HEK293 (cell line): ENCODE measurements around the gene LTBP1.

Experiments used
- CTCF ChIA-PET: fragments of 350-600 bp; formaldehyde crosslinking; extraction: SDS; loops from one replicate; lab custom pipeline; 2021; ENCODE audit warnings: antibody characterized with exemption; lab: Yijun Ruan, JAX
- POLR2A ChIA-PET: fragments of 300-600 bp; formaldehyde crosslinking; extraction: SDS; loops from one replicate; lab custom pipeline; 2020; ENCODE audit warnings: antibody characterized with exemption, inconsistent platforms; lab: Yijun Ruan, JAX
- H3K27ac ChIP-seq: fragments of 200-500 bp; sonication (Bioruptor generic); 2 replicates; pipeline ENCODE4 v1.5.1; 2014; ENCODE audit warnings: low read depth, low read length, control low read depth, inconsistent platforms; ENCODE audit errors: extremely low read depth
- H3K36me3 ChIP-seq, 2 experiments: fragments of 200-500 bp in 1 of 2; sonication (Bioruptor generic) in 1 of 2; 1 replicate in 1 of 2; 2 replicates in 1 of 2; pipeline ENCODE4 v1.5.1; 2014 to 2017; ENCODE audit warnings: inconsistent platforms in 2 of 2, low read length in 2 of 2; ENCODE audit not compliant: control insufficient read depth in 2 of 2, insufficient read depth in 1 of 2
- H3K4me1 ChIP-seq: fragments of 200-500 bp; sonication (Bioruptor generic); 2 replicates; pipeline ENCODE4 v1.5.1; 2014; ENCODE audit warnings: mild to moderate bottlenecking, low read length, inconsistent platforms; ENCODE audit not compliant: control insufficient read depth, insufficient read depth
- H3K4me3 ChIP-seq: 2 replicates; pipeline ENCODE4 v1.5.1; 2011; ENCODE audit warnings: low read depth, mild to moderate bottlenecking, control low read depth, low read length, moderate library complexity
- H3K9me3 ChIP-seq: fragments of 200-500 bp; sonication (Bioruptor generic); 2 replicates; pipeline ENCODE4 v1.5.1; 2014; ENCODE audit warnings: low read depth, low read length, inconsistent platforms; ENCODE audit not compliant: control insufficient read depth, insufficient read depth
- BCL11B ChIP-seq: fragments of 450-650 bp; formaldehyde crosslinking; IDR thresholded peaks from 2 replicates; pipeline ENCODE4 v1.5.1; 2016; ENCODE audit warnings: low read depth, missing biosample characterization, missing genetic modification characterization
- EGR2 ChIP-seq: fragments of 450-650 bp; formaldehyde crosslinking; IDR thresholded peaks from 2 replicates; pipeline ENCODE4 v1.5.1; 2016; ENCODE audit warnings: low read depth, missing biosample characterization, missing genetic modification characterization
- FEZF1 ChIP-seq: fragments of 450-650 bp; formaldehyde crosslinking; IDR thresholded peaks from 2 replicates; pipeline ENCODE4 v1.5.1; 2016; ENCODE audit warnings: missing biosample characterization, missing genetic modification characterization
- KLF8 ChIP-seq: fragments of 450-650 bp; formaldehyde crosslinking; IDR thresholded peaks from 2 replicates; pipeline ENCODE4 v1.5.1; 2016; ENCODE audit warnings: missing biosample characterization, missing genetic modification characterization
- KLF9 ChIP-seq: fragments of 450-650 bp; formaldehyde crosslinking; IDR thresholded peaks from 2 replicates; pipeline ENCODE4 v1.5.1; 2016; ENCODE audit warnings: missing biosample characterization, missing genetic modification characterization, low read depth
- OSR2 ChIP-seq: fragments of 450-650 bp; formaldehyde crosslinking; IDR thresholded peaks from 2 replicates; pipeline ENCODE4 v1.5.1; 2016; ENCODE audit warnings: missing biosample characterization, missing genetic modification characterization
- SP7 ChIP-seq: fragments of 450-650 bp; formaldehyde crosslinking; IDR thresholded peaks from 2 replicates; pipeline ENCODE4 v1.5.1; 2016; ENCODE audit warnings: missing biosample characterization, missing genetic modification characterization
- WT1 ChIP-seq: fragments of 450-650 bp; formaldehyde crosslinking; IDR thresholded peaks from 2 replicates; pipeline ENCODE4 v1.5.1; 2016; ENCODE audit warnings: missing biosample characterization, missing genetic modification characterization
- ZFHX2 ChIP-seq: fragments of 450-650 bp; formaldehyde crosslinking; conservative IDR thresholded peaks from 2 replicates; pipeline ENCODE4 v1.5.1; 2016; ENCODE audit warnings: missing biosample characterization, missing genetic modification characterization
- ZNF274 ChIP-seq, 2 experiments: fragments of 200-500 bp in 1 of 2; fragments of 450-650 bp in 1 of 2; sonication (Bioruptor generic) in 1 of 2; formaldehyde crosslinking in 1 of 2; IDR thresholded peaks; 2 replicates each; pipeline versions ENCODE4 v1.5.1 to v1.6.1; 2014 to 2016; ENCODE audit warnings: borderline replicate concordance in 1 of 2, inconsistent platforms in 1 of 2, low read length in 1 of 2, missing biosample characterization in 1 of 2, missing genetic modification characterization in 1 of 2
- ZNF514 ChIP-seq: fragments of 450-650 bp; formaldehyde crosslinking; IDR thresholded peaks from 2 replicates; pipeline ENCODE4 v1.5.1; 2016; ENCODE audit warnings: missing biosample characterization, missing genetic modification characterization
- ZNF623 ChIP-seq: fragments of 450-650 bp; formaldehyde crosslinking; IDR thresholded peaks from 2 replicates; pipeline ENCODE4 v1.5.1; 2016; ENCODE audit warnings: missing biosample characterization, missing genetic modification characterization
- ZNF747 ChIP-seq: fragments of 450-650 bp; formaldehyde crosslinking; IDR thresholded peaks from 2 replicates; pipeline ENCODE4 v1.5.1; 2016; ENCODE audit warnings: missing biosample characterization, missing genetic modification characterization
- ZSCAN16 ChIP-seq: fragments of 450-650 bp; formaldehyde crosslinking; IDR thresholded peaks from 2 replicates; pipeline ENCODE4 v1.5.1; 2016; ENCODE audit warnings: missing biosample characterization, missing genetic modification characterization
- TF ChIP-seq, protein P1 (sequence below): IDR thresholded peaks from 2 replicates; pipeline ENCODE4 v1.6.1; 2011; ENCODE audit warnings: mild to moderate bottlenecking, low read depth, low read length, borderline replicate concordance
- TF ChIP-seq, protein P2 (sequence below): fragments of 450-650 bp; formaldehyde crosslinking; IDR thresholded peaks from 2 replicates; pipeline ENCODE4 v1.5.1; 2016; ENCODE audit warnings: missing biosample characterization, missing genetic modification characterization
- TF ChIP-seq, protein P3 (sequence below): fragments of 450-650 bp; formaldehyde crosslinking; IDR thresholded peaks from 2 replicates; pipeline ENCODE4 v1.5.1; 2017; ENCODE audit warnings: missing biosample characterization, missing genetic modification characterization
- TF ChIP-seq, protein P4 (sequence below): fragments of 450-650 bp; formaldehyde crosslinking; IDR thresholded peaks from 2 replicates; pipeline ENCODE4 v1.5.1; 2016; ENCODE audit warnings: missing biosample characterization, missing genetic modification characterization
- TF ChIP-seq, protein P5 (sequence below): fragments of 450-650 bp; formaldehyde crosslinking; IDR thresholded peaks from 2 replicates; pipeline ENCODE4 v1.5.1; 2016; ENCODE audit warnings: missing biosample characterization, missing genetic modification characterization, low read depth

LTBP1 gene

DNA sequence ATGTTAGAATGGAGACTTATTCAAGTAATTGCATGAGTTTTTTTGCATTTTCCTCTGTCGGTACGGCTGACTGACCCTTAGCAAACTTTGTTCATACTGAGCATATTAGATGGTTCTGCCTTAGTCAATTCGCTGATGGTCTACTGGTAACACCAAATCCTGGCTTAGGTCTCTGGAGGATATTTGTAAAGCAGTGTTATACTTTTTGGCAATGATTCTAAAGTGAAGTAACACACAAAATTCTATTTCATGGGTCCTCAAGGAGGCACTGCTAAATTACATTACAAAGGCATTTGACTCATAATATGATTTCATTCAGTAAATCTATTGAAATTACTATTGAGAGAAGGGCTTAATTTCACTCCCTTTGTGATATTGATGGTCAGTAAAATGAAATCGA is 282.9 kb downstream of the LTBP1 start:
- Histone ChIP-seq H3K4me3 (no peak overlapping the region), H3K9me3 (no peaks in the 10 kb centered on the region), H3K27ac (no peak overlapping the region), H3K4me1 (peaks cover 5% of the 10 kb centered on the region; the same call in 1 of the 2 replicates), H3K36me3 (no peaks in the 10 kb centered on the region)
- ChIA-PET CTCF (no interaction called here), POLR2A (no interaction called here)
- TF ChIP-seq, protein P1, sequence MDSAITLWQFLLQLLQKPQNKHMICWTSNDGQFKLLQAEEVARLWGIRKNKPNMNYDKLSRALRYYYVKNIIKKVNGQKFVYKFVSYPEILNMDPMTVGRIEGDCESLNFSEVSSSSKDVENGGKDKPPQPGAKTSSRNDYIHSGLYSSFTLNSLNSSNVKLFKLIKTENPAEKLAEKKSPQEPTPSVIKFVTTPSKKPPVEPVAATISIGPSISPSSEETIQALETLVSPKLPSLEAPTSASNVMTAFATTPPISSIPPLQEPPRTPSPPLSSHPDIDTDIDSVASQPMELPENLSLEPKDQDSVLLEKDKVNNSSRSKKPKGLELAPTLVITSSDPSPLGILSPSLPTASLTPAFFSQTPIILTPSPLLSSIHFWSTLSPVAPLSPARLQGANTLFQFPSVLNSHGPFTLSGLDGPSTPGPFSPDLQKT: no peak
- TF ChIP-seq KLF8 (tag by site-specific recombination): no peak
- TF ChIP-seq, protein P2, sequence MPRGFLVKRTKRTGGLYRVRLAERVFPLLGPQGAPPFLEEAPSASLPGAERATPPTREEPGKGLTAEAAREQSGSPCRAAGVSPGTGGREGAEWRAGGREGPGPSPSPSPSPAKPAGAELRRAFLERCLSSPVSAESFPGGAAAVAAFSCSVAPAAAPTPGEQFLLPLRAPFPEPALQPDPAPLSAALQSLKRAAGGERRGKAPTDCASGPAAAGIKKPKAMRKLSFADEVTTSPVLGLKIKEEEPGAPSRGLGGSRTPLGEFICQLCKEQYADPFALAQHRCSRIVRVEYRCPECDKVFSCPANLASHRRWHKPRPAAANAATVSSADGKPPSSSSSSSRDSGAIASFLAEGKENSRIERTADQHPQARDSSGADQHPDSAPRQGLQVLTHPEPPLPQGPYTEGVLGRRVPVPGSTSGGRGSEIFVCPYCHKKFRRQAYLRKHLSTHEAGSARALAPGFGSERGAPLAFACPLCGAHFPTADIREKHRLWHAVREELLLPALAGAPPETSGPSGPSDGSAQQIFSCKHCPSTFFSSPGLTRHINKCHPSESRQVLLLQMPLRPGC: no peak
- no peak for TF ChIP-seq ZNF623 (tag by site-specific recombination)
- no peak for TF ChIP-seq FEZF1 (tag by site-specific recombination)
- TF ChIP-seq EGR2 (tag by site-specific recombination): no peak
- TF ChIP-seq ZNF514 (tag by site-specific recombination): no peak
- no peak for TF ChIP-seq ZNF747 (tag by site-specific recombination)

DNA sequence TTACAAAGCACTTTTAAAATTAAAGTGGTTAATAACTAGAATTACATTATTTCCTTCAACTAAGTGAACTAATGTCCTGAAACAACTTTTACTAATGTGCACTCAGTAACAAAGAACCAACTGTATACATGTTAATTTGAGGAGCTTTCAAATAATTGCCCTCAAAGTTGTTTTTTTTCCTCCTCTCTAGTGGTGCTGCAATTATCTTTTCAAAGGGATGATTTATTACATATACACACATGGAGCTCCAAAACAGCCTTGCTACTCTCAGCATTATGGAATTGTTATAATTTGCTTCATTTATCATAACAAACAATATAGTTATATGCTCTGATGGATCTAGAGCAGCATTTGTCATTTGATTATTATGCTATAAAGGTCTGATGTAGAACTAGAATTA is 283.4 kb downstream of the LTBP1 start:
- Histone ChIP-seq H3K27ac (no peak overlapping the region), H3K4me1 (peaks cover 5% of the 10 kb centered on the region; the same call in 1 of the 2 replicates), H3K36me3 (no peaks in the 10 kb centered on the region), H3K9me3 (no peaks in the 10 kb centered on the region), H3K4me3 (no peak overlapping the region)
- 0 out of 2 replicates have a peak, but pooled peaks have one; percentile 12 for TF ChIP-seq OSR2
- TF ChIP-seq ZFHX2 (tag by site-specific recombination): no peak
- TF ChIP-seq, protein P3, sequence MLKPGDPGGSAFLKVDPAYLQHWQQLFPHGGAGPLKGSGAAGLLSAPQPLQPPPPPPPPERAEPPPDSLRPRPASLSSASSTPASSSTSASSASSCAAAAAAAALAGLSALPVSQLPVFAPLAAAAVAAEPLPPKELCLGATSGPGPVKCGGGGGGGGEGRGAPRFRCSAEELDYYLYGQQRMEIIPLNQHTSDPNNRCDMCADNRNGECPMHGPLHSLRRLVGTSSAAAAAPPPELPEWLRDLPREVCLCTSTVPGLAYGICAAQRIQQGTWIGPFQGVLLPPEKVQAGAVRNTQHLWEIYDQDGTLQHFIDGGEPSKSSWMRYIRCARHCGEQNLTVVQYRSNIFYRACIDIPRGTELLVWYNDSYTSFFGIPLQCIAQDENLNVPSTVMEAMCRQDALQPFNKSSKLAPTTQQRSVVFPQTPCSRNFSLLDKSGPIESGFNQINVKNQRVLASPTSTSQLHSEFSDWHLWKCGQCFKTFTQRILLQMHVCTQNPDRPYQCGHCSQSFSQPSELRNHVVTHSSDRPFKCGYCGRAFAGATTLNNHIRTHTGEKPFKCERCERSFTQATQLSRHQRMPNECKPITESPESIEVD: peak; percentile 84
- TF ChIP-seq ZNF274 (IDR thresholded peaks at IDR 0.05; ENCODE audit: low read length): no peak
- TF ChIP-seq ZNF274 (tag by site-specific recombination; IDR thresholded peaks at IDR 0.05; ENCODE audit: borderline replicate concordance): no peak
- TF ChIP-seq, protein P4, sequence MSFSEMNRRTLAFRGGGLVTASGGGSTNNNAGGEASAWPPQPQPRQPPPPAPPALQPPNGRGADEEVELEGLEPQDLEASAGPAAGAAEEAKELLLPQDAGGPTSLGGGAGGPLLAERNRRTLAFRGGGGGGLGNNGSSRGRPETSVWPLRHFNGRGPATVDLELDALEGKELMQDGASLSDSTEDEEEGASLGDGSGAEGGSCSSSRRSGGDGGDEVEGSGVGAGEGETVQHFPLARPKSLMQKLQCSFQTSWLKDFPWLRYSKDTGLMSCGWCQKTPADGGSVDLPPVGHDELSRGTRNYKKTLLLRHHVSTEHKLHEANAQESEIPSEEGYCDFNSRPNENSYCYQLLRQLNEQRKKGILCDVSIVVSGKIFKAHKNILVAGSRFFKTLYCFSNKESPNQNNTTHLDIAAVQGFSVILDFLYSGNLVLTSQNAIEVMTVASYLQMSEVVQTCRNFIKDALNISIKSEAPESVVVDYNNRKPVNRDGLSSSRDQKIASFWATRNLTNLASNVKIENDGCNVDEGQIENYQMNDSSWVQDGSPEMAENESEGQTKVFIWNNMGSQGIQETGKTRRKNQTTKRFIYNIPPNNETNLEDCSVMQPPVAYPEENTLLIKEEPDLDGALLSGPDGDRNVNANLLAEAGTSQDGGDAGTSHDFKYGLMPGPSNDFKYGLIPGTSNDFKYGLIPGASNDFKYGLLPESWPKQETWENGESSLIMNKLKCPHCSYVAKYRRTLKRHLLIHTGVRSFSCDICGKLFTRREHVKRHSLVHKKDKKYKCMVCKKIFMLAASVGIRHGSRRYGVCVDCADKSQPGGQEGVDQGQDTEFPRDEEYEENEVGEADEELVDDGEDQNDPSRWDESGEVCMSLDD: no peak
- TF ChIP-seq SP7 (tag by site-specific recombination): peak; percentile 20; the same call in 1 of the 2 replicates
- peak; percentile 86 for TF ChIP-seq WT1 (tag by site-specific recombination)
- ChIA-PET POLR2A (no interaction called here), CTCF (no interaction called here)

DNA sequence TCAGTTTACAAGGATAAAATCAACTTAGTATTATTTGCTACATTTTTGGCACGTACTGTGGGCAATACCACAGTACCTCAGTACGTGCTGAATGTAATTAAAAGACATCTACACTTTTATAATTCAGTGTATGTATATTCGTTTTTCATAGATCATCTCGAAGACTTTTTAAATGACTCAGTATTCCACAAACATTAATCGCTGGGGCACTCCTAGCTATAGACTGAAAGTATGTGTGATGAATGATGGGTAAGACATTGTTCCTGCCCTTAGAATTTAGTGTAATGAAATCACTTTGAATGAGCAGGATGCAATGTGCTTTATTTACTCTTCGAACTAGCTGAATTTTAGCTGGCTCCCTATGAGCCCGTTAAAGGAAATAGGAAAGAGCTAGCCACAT is 284.1 kb downstream of the LTBP1 start:
- no peaks in the 10 kb centered on the region for H3K36me3 ChIP-seq
- TF ChIP-seq BCL11B (tag by site-specific recombination) (no peak), ZSCAN16 (tag by site-specific recombination) (no peak), KLF9 (no peak), WT1 (tag by site-specific recombination) (0 out of 2 replicates have a peak, but pooled peaks have one; percentile 22)
- TF ChIP-seq, protein P5, sequence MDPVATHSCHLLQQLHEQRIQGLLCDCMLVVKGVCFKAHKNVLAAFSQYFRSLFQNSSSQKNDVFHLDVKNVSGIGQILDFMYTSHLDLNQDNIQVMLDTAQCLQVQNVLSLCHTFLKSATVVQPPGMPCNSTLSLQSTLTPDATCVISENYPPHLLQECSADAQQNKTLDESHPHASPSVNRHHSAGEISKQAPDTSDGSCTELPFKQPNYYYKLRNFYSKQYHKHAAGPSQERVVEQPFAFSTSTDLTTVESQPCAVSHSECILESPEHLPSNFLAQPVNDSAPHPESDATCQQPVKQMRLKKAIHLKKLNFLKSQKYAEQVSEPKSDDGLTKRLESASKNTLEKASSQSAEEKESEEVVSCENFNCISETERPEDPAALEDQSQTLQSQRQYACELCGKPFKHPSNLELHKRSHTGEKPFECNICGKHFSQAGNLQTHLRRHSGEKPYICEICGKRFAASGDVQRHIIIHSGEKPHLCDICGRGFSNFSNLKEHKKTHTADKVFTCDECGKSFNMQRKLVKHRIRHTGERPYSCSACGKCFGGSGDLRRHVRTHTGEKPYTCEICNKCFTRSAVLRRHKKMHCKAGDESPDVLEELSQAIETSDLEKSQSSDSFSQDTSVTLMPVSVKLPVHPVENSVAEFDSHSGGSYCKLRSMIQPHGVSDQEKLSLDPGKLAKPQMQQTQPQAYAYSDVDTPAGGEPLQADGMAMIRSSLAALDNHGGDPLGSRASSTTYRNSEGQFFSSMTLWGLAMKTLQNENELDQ: no peak

More for the DNA sequence above, 284.1 kb downstream of the LTBP1 start:
- H3K4me3 ChIP-seq: no peak overlapping the region
- CTCF ChIA-PET: interaction anchor here (1.3 kb wide), 1 partner anchor 142 kb away, joined by 4 read pairs; no protein-coding TSS in a partner anchor
- no peak overlapping the region for H3K27ac ChIP-seq
- peaks cover 5% of the 10 kb centered on the region; the same call in 1 of the 2 replicates for H3K4me1 ChIP-seq
- H3K9me3 ChIP-seq: no peaks in the 10 kb centered on the region
- POLR2A ChIA-PET: no interaction called here
